DMS53 (cell line): ENCODE measurements around the gene FBXW7.

Experiments
- DNase-seq: peaks from one replicate; lab custom pipeline; 2025; lab: John Stamatoyannopoulos, UW

FBXW7 gene

GRCh38 chr4:152427981-152428380 is 107.9 kb downstream of the FBXW7 start:
- no peak for DNase-seq

- peak; percentile 3 for DNase-seq
Observed at GRCh38 chr4:152424977-152425376, 110.9 kb downstream of the FBXW7 start.

- no peak for DNase-seq
Observed at GRCh38 chr4:152424396-152424795, 111.5 kb downstream of the FBXW7 start.

- no peak for DNase-seq
Observed at GRCh38 chr4:152422817-152423320, 113.0 kb downstream of the FBXW7 start.

- DNase-seq = no peak
Observed at GRCh38 chr4:152421576-152421975, 114.3 kb downstream of the FBXW7 start.

- DNase-seq = no peak
Observed at GRCh38 chr4:152419809-152420208, 116.1 kb downstream of the FBXW7 start.

- DNase-seq = no peak
Observed at GRCh38 chr4:152417673-152418072, 118.2 kb downstream of the FBXW7 start.

GRCh38 chr4:152415980-152416379 is 119.9 kb downstream of the FBXW7 start:
- peak; percentile 16 for DNase-seq

GRCh38 chr4:152408514-152409327 is 127.2 kb downstream of the FBXW7 start:
- DNase-seq = peak; percentile 68

- DNase-seq = no peak
Observed at GRCh38 chr4:152401424-152401823, 134.5 kb downstream of the FBXW7 start.

GRCh38 chr4:152399246-152399645 is 136.6 kb downstream of the FBXW7 start:
- no peak for DNase-seq

- peak; percentile 29 for DNase-seq
Observed at GRCh38 chr4:152398060-152398459, 137.8 kb downstream of the FBXW7 start.

- DNase-seq = no peak
Observed at GRCh38 chr4:152394791-152395190, 141.1 kb downstream of the FBXW7 start.

GRCh38 chr4:152392079-152392478 is 143.8 kb downstream of the FBXW7 start:
- DNase-seq = no peak

GRCh38 chr4:152390216-152390615 is 145.7 kb downstream of the FBXW7 start:
- DNase-seq = no peak

GRCh38 chr4:152389359-152389758 is 146.5 kb downstream of the FBXW7 start:
- DNase-seq = no peak

- peak; percentile 22 for DNase-seq
Observed at GRCh38 chr4:152385551-152385950, 150.3 kb downstream of the FBXW7 start.

GRCh38 chr4:152382057-152382785 is 153.7 kb downstream of the FBXW7 start:
- peak; percentile 13 for DNase-seq

- no peak for DNase-seq
Observed at GRCh38 chr4:152380919-152381318, 155.0 kb downstream of the FBXW7 start.

- no peak for DNase-seq
Observed at GRCh38 chr4:152380185-152380584, 155.7 kb downstream of the FBXW7 start.

GRCh38 chr4:152374606-152375285 is 161.1 kb downstream of the FBXW7 start:
- DNase-seq = peak; percentile 3

- DNase-seq = no peak
Observed at GRCh38 chr4:152374153-152374552, 161.7 kb downstream of the FBXW7 start.

GRCh38 chr4:152372444-152372843 is 163.4 kb downstream of the FBXW7 start:
- no peak for DNase-seq
